COLO668 (cell line): ENCODE results near the gene PGS1.

Source experiments
- DNase-seq: peaks from one replicate; lab custom pipeline; 2025; ENCODE audit not compliant: unreplicated experiment; lab: John Stamatoyannopoulos, UW

The PGS1 gene

DNA sequence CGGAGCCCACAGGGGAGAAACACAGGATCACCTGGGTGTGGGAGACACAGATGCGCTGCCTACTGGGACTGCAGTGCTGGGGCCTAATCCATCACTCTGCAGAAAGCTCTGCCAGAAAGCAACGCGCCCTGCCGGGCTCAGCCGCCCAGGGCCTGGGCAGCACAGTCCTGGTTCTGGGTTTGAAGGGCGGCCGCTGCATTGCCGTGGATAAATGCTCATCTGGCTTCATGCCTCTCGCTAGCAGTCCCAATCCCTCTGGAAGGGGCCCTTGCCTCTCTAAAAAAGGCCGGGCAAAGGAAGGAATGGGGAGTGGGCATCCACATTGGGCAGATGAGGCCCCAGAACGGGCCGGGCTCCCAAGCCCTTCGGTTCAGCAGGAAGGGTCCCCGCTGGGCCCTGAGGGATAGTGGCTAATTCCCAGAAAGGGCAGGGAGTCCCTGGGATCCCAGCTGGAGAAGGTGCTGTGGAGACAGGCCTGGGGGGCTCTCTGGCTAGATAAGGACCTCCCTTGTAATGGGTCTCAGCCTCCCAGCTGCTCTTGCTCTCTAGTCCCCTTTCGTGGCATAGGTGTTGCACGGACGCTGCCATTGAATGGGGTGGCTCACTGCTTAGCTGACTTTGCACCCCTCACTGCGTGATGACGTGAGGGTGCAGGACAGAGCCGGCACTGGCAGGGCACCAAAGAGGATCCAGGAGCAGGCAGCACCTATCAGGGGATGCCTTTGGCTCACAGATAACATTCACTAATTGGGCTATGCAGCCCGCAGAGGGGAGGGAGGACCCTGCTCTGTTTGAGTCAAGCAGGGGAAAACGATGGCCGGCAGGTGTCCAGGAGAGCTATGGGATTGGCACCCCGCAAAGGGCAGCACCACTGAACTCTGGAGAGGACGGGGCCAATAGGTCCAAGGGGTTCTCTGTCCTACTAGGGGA lies 88.6 kb downstream of the PGS1 start:
- DNase-seq: no peak

DNA sequence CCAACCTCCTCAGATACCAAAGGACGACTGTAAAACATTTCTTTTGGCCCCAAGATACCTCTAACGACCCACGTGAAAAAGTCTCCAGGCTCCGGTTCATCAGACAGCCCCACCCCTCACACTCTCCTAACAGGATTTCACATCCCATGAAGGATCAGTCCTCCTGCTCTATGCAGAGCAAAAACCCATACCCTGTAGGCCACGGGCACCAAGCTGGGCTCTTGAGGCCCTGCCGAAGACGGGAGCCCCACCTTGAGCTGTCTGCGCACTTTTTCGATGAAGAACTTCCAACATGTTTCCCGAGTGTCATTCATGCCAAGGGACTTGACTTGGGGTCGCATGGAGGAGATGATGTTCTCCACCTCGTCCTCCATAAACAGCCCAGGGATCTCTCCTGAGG lies 89.9 kb downstream of the PGS1 start:
- no peak for DNase-seq

DNA sequence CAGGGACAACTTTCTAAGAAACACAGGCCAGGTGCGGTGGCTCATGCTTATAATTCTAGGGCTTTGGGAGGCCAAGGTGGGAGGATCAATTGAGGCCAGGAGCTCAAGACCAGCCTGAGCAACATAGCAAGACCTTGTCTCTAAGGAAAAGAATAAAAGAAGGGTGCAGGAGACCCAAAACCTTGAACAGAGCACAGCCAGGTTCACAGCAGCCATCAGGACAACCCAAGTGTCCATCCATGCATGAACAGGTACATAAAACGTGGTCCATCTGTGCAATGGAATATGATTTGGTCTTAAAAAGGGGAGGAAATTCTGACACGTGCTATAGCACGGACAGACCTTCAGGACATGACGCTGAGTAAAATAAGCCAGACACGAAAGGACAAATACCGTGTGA lies 91.0 kb downstream of the PGS1 start:
- DNase-seq: no peak

DNA sequence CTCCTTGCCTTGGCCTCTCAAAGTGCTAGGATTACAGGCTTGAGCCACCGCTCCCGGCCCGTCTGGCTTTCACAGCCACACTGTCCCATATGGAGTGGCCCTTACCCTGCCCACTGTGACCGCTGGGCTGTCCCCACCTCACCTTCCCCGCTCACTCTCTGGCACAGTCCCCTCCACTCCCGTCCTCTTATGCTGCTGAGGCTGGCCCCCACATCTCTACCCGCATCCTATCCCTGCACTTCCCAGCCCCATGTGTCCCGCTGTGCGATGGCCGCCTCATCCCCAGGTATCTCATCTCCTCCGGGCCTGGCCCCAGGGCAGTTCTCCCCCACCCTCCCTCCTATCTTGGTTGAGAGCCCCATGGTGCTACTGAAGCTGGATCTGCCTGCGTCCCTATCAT lies 93.2 kb downstream of the PGS1 start:
- DNase-seq: no peak

DNA sequence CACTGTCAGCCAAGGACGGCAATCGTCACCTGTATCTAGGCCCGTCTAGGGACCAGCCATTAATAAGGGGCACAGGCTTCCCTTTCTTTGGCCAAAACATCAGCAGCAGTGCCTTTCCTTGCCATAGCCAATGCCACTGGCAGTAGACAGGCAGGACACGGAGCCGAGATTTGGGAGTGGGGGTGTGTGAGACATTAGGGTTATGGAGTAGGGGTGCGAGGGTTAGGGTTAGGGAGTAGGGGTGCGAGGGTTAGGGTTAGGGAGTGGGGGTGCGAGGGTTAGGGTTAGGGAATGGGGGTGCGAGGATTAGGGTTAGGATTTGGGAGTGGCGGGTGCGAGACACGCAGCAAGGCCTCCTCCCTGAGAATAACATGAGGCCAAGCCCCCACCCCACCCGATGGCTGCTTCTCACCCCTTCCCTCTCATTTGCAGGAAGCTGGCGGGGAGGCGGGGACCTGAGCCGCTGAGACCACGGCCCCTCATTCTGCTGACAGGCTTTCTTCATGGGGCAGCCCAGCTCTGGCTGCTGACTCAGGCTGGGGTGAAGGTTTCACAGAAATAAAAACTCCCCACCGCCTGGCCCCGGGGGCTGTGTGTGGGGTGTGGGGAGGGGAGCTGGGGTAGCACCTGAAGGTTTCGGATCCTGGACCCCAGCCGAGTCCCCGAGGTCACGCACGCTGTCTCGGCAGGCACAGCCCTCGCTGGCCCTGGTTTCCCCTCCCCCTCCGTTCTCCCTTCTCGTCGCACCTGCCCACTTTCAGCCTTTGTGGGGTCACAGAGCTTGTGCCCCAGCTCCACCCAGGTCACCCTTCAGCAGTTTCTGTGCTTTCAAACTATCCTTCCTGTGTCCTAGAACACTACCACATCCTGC lies 93.8 kb downstream of the PGS1 start:
- DNase-seq: no peak

DNA sequence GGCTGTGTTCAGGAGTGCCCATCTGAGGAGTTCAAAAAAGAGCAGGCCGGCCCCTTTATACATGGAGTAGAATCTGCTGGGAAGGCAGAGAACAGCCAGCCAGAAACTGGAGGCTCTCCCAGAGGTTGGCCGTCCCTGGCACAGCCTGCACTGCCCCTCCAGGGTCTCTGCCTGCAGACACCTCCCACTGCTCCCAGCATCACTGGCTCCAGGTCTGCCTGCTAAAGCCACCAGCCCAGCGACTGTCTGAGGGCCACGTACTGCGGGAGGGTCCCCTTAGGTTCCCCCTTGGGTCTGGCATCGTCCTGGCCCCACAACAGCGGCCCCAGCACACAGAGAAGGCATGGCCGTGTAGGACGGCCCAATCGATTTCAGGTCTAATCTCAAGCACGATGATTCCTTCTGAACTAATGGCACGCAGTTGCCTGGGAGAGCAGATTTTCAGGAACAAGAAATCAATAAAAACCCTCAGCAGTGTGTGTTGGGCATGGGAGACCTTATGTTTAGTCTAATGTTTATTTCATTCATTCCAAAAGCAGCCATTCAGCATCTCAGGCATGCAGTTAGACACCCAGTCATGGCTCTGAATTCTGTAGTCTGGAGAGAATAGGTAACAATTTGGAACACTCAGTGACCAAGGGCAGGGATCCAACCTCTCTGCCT lies 95.6 kb downstream of the PGS1 start:
- DNase-seq: no peak
